DMS79 treated with DMSO at 0.1 percent for 48 hours (cell line): ENCODE data around the gene ABHD6.
"Not testable (repeated sequence)": the region's sequence is repeated elsewhere in the genome, so short reads cannot be mapped to it uniquely, and the experiment has no call there.

ENCODE experiments used
- DNase-seq: peaks from one replicate; lab custom pipeline; 2025; lab: John Stamatoyannopoulos, UW

ABHD6 gene

DNA sequence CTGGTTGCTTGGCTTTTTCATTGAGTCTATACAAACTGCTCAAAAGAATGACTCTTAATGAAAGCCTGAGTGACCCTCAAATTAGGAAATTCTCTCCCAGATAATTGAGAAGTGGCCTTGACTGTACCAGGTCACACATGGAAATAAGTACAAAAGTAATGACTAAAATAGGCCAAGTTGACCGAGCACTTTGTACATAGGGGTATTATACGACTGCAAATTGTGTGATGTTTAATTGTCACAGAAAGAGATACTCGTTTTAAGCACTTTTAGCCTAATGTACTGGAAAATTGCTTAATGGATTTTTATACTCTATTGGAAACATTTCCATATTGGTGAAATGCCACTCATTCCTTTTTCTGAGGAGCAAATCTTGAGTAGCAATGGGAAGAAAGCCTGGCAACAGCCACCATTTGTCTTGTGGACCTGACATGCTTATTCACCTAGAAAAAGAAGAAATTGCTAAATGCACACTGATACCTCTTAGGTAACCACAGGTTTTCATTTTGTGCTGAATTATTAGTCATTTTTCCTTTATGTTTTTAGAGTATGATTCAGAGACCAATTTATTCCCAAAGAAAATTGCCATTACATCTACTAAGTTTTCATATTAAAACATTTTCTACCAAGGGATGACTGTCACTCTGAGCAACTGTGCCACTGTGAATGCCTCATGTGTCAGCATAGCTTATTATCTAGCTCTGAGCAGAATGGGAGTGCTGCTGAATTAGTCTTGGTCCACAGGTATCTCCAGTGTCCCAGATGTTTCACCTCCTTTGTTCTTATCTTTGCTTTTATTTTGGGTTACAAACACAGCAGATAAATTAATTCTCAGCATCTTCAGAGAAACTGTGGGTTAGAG, 86.2 kb downstream of the ABHD6 start:
- no peak for DNase-seq

- no peak for DNase-seq
These were observed 87.1 kb downstream of the ABHD6 start for GRCh38 chr3:58324391-58325390.

- DNase-seq: no peak
These were observed 88.0 kb downstream of the ABHD6 start for GRCh38 chr3:58325525-58325992.

DNA sequence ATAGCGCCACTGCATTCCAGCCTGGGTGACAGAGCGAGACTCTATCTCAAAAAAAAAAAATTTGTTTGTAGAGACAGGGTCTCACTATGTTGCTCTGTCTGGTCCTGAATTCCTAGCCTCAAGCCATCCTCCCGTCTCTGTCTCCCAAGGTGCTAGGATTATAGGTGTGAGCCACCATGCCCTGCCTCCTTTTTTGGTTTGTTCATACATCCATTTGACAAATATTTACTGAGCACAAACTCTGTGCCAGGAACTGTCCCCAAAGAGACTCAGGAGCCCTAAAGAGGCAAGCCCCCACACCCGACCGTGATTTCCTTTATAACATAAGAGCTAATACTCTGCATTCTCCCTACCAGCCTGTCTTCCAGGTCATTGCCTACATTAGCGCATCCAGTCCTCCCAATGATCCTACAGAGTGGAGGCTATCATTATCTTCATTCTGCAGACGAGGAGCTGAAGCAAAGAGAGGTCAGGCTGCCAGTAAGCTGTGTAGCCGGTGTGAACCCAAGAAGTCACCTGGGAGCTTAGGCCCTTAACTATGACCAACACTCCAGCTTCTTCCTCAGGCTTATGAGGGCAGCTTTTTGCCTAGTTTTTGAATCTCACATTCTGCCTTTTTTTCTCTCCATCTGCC, 88.8 kb downstream of the ABHD6 start:
- no peak for DNase-seq

DNA sequence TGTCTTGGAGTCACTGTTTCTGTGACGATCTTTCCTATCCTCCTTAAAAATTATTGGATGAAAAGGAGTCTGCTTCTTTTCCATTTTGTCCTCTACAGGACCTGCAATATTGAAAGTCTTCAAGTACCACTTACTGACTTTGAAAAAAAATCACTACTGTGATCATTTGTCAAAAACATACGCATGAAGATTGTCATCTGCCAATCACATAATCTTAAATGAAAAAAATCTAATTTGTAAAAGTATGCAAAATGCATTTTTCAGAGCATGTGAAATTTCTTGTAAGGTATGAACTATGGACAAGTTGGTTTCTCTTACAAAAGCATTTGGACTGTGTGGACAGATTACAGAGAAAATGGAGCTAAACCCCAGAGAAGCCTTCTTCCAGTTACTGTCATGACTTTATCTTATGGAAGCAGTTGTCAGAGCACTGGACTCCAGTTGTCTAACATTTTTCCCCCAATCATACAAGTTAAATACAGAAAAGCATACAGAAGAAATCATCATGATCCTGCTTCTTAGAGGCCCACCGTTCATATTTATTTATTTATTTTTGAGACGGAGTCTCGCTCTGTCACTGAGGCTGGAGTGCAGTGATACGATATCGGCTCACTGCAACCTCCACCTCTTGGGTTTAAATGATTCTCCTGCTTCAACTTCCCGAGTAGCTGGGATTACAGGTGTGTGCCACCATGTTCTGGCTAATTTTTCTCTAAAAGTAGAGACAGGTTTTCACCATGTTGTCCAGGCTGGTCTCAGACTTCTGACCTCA, 91.7 kb downstream of the ABHD6 start:
- no peak for DNase-seq

DNA sequence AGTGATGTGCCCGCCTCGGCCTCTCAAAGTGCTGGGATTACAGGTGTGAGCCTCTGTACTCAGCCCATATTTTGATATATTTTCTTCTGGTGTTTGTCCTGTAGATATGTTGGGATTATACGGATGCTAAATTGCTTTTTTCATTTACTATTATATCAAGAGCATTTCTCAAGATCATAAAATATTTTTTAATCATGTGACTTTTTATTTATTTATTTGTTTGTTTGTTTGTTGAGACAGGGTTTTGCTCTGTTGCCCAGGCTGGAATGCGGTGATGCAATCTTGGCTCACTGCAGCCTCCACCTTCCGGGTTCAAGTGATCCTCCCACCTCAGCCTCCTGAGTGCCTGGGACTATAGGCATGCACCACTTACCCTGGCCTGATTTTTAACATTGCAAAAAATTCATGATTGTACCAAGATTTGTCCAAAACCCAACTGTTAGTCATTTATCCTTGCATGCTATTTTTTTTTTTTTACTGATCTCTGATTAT, 92.4 kb downstream of the ABHD6 start:
- no peak for DNase-seq

DNA sequence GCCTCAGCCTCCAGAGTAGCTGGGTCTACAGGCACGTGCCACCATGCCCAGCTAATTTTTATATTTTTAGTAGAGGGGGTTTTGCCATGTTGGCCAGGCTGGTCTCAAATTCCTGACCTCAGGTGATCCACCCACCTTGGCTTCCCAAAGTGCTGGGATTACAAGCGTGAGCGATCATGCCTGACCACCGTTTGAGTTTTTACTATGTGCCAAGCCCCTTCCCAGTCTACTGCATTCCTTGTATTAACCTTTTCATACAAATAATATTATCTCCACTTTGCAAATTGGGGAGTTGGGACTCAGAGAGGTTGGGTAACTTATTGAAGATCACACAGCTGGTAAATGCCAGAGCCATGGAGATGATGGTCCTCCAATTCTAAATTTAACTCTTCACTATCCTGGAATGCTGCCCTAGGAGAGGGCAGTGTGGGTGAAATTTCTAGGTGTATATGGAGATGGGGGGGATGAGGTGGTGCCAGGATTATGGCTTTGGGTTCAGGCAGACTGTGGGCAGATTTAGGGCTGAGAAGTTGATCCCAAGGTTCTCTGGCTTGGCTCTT, 94.1 kb downstream of the ABHD6 start:
- no peak for DNase-seq

GRCh38 chr3:58332575-58333188, 95.1 kb downstream of the ABHD6 start, which contains the start of gene PXK:
Gene PXK, plus strand, starts transcription at chr3:58332892. Its CDS starts 97 bp downstream, at chr3:58332989.
- peak; percentile 5 for DNase-seq

- peak; percentile 42 for DNase-seq
These were observed 95.8 kb downstream of the ABHD6 start for GRCh38 chr3:58333206-58334012.

DNA sequence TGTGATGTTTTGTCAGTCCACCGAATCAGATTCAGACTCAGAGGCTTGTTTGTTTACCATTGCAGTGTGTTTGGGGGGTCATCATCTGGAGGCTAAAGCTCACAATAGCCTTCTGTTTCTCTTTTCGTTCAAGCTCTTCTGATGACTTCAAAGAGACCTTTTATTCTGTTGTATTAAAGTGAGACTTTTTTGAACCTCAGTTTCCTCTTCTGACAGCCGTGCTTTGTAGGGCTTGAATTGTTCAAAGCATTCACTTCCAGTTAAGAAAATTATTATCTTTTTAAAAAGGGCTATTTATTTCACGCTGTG, 96.4 kb downstream of the ABHD6 start:
- DNase-seq: no peak

DNA sequence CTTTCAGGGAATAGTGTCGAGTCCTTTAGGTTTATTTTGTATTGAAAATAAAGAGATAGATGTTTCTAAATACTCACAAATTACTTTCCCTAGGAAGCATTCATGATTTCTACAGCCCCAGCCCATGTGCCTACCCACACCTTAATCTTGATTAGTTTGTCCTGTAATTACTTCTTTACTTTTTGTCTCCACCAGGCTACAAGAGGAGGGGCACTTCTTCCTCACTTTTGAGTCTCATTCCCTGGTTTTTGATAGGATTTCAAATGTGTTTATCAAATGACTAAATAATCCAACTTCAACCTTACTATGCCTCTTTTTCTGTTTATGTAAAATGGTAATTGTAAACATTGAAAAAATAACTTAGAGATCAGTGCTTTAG, 96.9 kb downstream of the ABHD6 start:
- no peak for DNase-seq

- DNase-seq: no peak
These were observed 98.0 kb downstream of the ABHD6 start for GRCh38 chr3:58335652-58335947.

DNA sequence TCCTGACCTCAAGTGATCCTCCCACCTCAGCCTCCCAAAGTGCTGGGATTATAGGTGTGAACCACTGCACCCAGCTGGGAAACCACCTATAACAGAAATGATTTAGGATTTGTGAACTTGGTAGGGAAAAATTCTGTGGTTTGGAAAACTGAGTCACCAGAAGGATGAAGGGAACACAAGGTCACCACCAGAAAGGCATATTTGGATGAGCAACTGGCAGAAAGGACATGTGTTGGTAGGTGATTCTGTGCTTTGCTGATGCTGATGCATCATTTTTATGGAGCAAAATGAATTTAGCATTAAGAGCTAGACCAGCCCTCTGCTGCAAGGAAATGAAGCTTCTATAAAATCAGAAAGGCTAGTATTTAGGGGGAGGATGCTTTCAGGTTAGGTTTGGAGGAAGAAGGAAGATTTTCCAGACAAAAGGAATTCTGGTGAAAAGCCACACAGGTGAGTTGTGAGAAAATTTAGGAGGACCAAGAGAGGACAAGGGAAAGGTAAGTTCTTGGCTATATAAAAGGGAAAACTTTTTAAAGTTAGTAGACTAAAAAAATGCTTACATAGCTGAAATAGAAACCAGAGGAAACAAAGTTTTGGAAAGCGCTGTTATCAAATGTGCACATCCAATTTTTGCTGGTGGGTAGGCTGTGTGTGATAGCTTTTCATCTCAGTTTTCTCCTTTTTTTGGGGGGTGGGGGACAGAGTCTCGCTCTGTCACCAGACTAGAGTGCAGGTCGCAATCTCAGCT, 98.7 kb downstream of the ABHD6 start:
- DNase-seq: no peak

- no peak for DNase-seq
These were observed 99.6 kb downstream of the ABHD6 start for GRCh38 chr3:58337190-58337589.

DNA sequence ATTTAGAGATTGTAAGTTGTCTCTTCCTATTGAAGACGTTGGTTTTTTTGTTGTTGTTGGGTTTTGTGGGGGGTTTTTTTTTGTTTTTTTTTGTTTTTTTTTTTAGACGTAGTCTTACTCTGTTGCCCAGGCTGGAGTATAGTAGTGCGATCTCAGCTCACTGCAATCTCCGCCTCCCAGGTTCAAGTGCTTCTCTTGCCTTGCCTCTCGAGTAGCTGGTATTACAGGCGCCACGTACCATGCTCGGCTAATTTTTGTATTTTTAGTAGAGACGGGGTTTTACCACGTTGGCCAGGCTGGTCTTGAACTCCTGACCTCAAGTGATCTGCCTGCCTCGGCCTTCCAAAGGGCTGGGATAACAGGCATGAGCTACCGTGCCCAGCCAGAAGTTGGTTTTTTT, 101.6 kb downstream of the ABHD6 start:
- not testable (repeated sequence) for DNase-seq

- no peak for DNase-seq
These were observed 103.1 kb downstream of the ABHD6 start for GRCh38 chr3:58340594-58341244.

DNA sequence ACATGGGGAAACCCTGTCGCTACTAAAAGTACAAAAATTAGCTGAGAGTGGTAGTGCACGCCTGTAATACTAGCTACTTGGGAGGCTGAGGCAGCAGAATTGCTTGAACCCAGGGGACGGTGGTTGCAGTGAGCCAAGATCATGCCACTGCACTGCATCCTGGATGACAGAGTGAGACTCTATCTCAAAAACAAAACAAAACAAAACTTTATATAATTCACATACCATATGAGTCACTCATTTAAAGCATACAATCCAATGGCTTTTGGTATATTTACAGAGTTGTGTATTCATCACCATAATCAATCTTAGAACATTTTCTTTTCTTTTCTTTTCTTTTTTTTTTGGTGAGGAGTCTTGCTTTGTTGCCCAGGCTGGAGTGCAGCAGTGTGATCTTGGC, 103.8 kb downstream of the ABHD6 start:
- DNase-seq: no peak

DNA sequence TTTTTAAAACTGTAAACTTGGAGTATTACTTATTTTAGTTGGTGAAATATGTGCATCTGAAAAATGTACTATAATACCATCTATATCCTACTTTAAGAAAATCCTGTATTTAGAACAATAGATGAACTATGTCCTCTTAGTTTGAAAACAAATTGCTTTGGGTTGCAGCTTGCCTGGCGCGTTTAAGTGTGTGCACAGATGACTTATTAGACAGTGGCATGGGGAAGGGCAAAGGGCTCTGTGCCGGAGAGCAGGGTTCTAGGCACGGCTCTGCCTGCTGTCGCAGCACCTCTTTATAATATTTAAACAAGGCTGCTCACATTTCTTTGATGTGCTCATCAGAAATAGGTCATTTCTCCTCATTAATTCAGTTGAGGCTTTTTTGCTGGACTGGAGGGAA, 105.1 kb downstream of the ABHD6 start:
- DNase-seq: no peak
